K562 (cell line): Measurements from ENCODE around the gene ZG16B. TPM values are rescaled to one million over a fixed set of nuclear protein-coding genes. Genes with fewer than 3 reads are reported as not detected.

ENCODE experiments used
- BRF2 ChIP-seq: IDR thresholded peaks from 3 replicates; pipeline ENCODE4 v1.6.1; 2011; ENCODE audit warnings: borderline replicate concordance, mild to moderate bottlenecking; ENCODE audit not compliant: insufficient read length, insufficient read depth
- CHCHD3 ChIP-seq: fragments of 250-450 bp; sonication (Bioruptor Pico); IDR thresholded peaks from 2 replicates; pipeline ENCODE4 v2.1.2; 2022; ENCODE audit warnings: mild to moderate bottlenecking
- EWSR1 ChIP-seq: fragments of 450-650 bp; IDR thresholded peaks from 2 replicates; pipeline ENCODE4 v1.6.1; 2018; ENCODE audit warnings: borderline replicate concordance, mild to moderate bottlenecking, low read depth, moderate library complexity; ENCODE audit not compliant: partially characterized antibody
- GABPB2 ChIP-seq: fragments of 250-450 bp; sonication (Bioruptor Pico); conservative IDR thresholded peaks from 2 replicates; pipeline ENCODE4 v1.5.1; 2021; ENCODE audit warnings: mild to moderate bottlenecking
- GATA2 ChIP-seq: sonication (generic); formaldehyde crosslinking; IDR thresholded peaks from 2 replicates; pipeline ENCODE4 v1.4.0; 2020; ENCODE audit warnings: mild to moderate bottlenecking, missing genetic modification reagents
- HOMEZ ChIP-seq: fragments of 250-450 bp; sonication (Bioruptor Pico); IDR thresholded peaks from 2 replicates; pipeline ENCODE4 v1.4.0; 2020; ENCODE audit warnings: mild to moderate bottlenecking, moderate library complexity
- LARP7 ChIP-seq: fragments of 450-650 bp; IDR thresholded peaks from 2 replicates; pipeline ENCODE4 v1.6.1; 2016
- NFE2L1 ChIP-seq: fragments of 450-650 bp; IDR thresholded peaks from 2 replicates; pipeline ENCODE4 v1.6.1; 2016; ENCODE audit warnings: missing genetic modification characterization, low read depth, mild to moderate bottlenecking, missing compliant biosample characterization, moderate library complexity, borderline replicate concordance
- OTX1 ChIP-seq: fragments of 450-650 bp; formaldehyde crosslinking; IDR thresholded peaks from 2 replicates; pipeline ENCODE4 v1.4.0; 2022; ENCODE audit warnings: mild to moderate bottlenecking
- POLR3A ChIP-seq: IDR thresholded peaks from 2 replicates; pipeline ENCODE4 v1.6.1; 2011; ENCODE audit warnings: borderline replicate concordance, mild to moderate bottlenecking, moderate library complexity; ENCODE audit not compliant: insufficient read length, insufficient read depth; ENCODE audit errors: extremely low read depth
- SETDB1 ChIP-seq: IDR thresholded peaks from one replicate; pipeline ENCODE4 v1.6.1; 2012; ENCODE audit warnings: low read length, control low read depth, inconsistent platforms
- TGIF2 ChIP-seq: sonication (generic); formaldehyde crosslinking; IDR thresholded peaks from 2 replicates; pipeline ENCODE4 v1.8.1; 2022; ENCODE audit warnings: mild to moderate bottlenecking, missing genetic modification reagents, moderate library complexity
- THAP12 ChIP-seq: fragments of 250-450 bp; sonication (Bioruptor Pico); IDR thresholded peaks from 2 replicates; pipeline ENCODE4 v1.9.0; 2021; ENCODE audit warnings: mild to moderate bottlenecking, inconsistent platforms
- TRIM28 ChIP-seq: fragments of 450-650 bp; IDR thresholded peaks from 2 replicates; pipeline ENCODE4 v1.6.1; 2017
- ZBTB34 ChIP-seq: fragments of 250-450 bp; sonication (Bioruptor Pico); IDR thresholded peaks from 2 replicates; pipeline ENCODE4 v1.8.0; 2021; ENCODE audit warnings: mild to moderate bottlenecking, moderate library complexity
- ZFPM2 ChIP-seq: fragments of 250-450 bp; sonication (Bioruptor Pico); IDR thresholded peaks from 2 replicates; pipeline ENCODE4 v1.5.1; 2022; ENCODE audit warnings: mild to moderate bottlenecking
- ZNF518B ChIP-seq: fragments of 250-450 bp; sonication (Bioruptor Pico); IDR thresholded peaks from 2 replicates; pipeline ENCODE4 v1.5.0; 2021; ENCODE audit warnings: mild to moderate bottlenecking, moderate library complexity
- ZSCAN32 ChIP-seq: fragments of 450-650 bp; formaldehyde crosslinking; IDR thresholded peaks from 2 replicates; pipeline ENCODE4 v1.4.0; 2020; ENCODE audit warnings: mild to moderate bottlenecking, moderate library complexity
- polyA plus RNA-seq, 8 experiments: library from polyadenylated mRNA; depleted of rRNA in 4 of 8; stranded (reverse) in 5 of 8; unstranded in 3 of 8; fragments of >200 nt; fragmentation: Nextera tagmentation in 2 of 8; fragmentation: Illumina TruSeq in 1 of 8; extraction: Ambion mirVana in 2 of 8; extraction: Trizol in 1 of 8; gene quantifications; 2 replicates each; pipeline versions ENCODE4 v1.2.1 to v1.2.3, GENCODE V29; 2011 to 2014; ENCODE audit warnings: inconsistent platforms in 1 of 8, missing spikeins in 1 of 8
- total RNA-seq, 7 experiments: library from RNA; depleted of rRNA in 6 of 7; stranded (reverse); fragments of >200 nt in 6 of 7; fragmentation: Illumina TruSeq in 2 of 7; extraction: Trizol in 2 of 7; gene quantifications; 2 replicates each; pipeline versions ENCODE4 v1.2.1 to v1.2.3, GENCODE V29; 2011 to 2021; ENCODE audit warnings: low replicate concordance in 1 of 7

Gene ZG16B
- total and polyA plus RNA-seq, 9 of the 15 experiments (the other 6 are each of a cell fraction or from before 2014, with no cell fraction given) = 0.25 to 0.43 (median 0.34) TPM; not detected in 5

- TF ChIP-seq ZNF518B (no peak), GATA2 (no peak), ZBTB34 (CRISPR knock-in tag) (no peak), NFE2L1 (tag) (no peak), EWSR1 (no peak), CHCHD3 (CRISPR knock-in tag) (no peak), POLR3A (no peak), TGIF2 (CRISPR knock-in tag) (no peak), BRF2 (no peak), OTX1 (CRISPR knock-in tag) (no peak), ZFPM2 (CRISPR knock-in tag) (peak; percentile 56; the same call in 1 of the 2 replicates), TRIM28 (no peak), LARP7 (no peak), THAP12 (peak; percentile 76; the same call in 1 of the 2 replicates), SETDB1 (no peak), ZSCAN32 (CRISPR knock-in tag) (peak; percentile 67; the same call in 1 of the 2 replicates), HOMEZ (CRISPR knock-in tag) (peak; percentile 88), GABPB2 (no peak)
Observed at GRCh38 chr16:2867987-2868789, 38.1 kb downstream of the ZG16B start (continued).
